ENCODE data around the gene SKAP1.
A peak's percentile ranks its signal among the peaks of the same experiment; 100 is the strongest.
"Not testable (repeated sequence)": the region's sequence is repeated elsewhere in the genome, so short reads cannot be mapped to it uniquely, and the experiment has no call there.

The SKAP1 gene

GRCh38 chr17:48313096-48313755 lies 116.8 kb downstream of the SKAP1 start:
- no peak for DNase-seq

GRCh38 chr17:48311324-48311723 lies 118.7 kb downstream of the SKAP1 start:
- DNase-seq, result no peak

- DNase-seq, result no peak
Observed at GRCh38 chr17:48310748-48311213, 119.2 kb downstream of the SKAP1 start.

- DNase-seq, result no peak
Observed at GRCh38 chr17:48308581-48308980, 121.4 kb downstream of the SKAP1 start.

GRCh38 chr17:48307814-48308411 lies 122.1 kb downstream of the SKAP1 start:
- DNase-seq, result peak; percentile 57

- DNase-seq, result no peak
Observed at GRCh38 chr17:48307255-48307654, 122.8 kb downstream of the SKAP1 start.

GRCh38 chr17:48301002-48301401 lies 129.0 kb downstream of the SKAP1 start:
- DNase-seq, result no peak

GRCh38 chr17:48299760-48300159 lies 130.3 kb downstream of the SKAP1 start:
- DNase-seq, result peak; percentile 21

- DNase-seq, result no peak
Observed at GRCh38 chr17:48297825-48298224, 132.2 kb downstream of the SKAP1 start.

- no peak for DNase-seq
Observed at GRCh38 chr17:48296453-48296852, 133.6 kb downstream of the SKAP1 start.

- no peak for DNase-seq
Observed at GRCh38 chr17:48295362-48296288, 134.4 kb downstream of the SKAP1 start.

GRCh38 chr17:48294806-48295361 lies 135.1 kb downstream of the SKAP1 start:
- DNase-seq, result no peak

- no peak for DNase-seq
Observed at GRCh38 chr17:48294020-48294805, 135.8 kb downstream of the SKAP1 start.

- DNase-seq, result no peak
Observed at GRCh38 chr17:48293319-48294019, 136.5 kb downstream of the SKAP1 start.

- no peak for DNase-seq
Observed at GRCh38 chr17:48290378-48290777, 139.6 kb downstream of the SKAP1 start.

GRCh38 chr17:48286917-48287316 lies 143.1 kb downstream of the SKAP1 start:
- DNase-seq, result not testable (repeated sequence)

- DNase-seq, result no peak
Observed at GRCh38 chr17:48285614-48286013, 144.4 kb downstream of the SKAP1 start.

- DNase-seq, result no peak
Observed at GRCh38 chr17:48283907-48284306, 146.1 kb downstream of the SKAP1 start.

GRCh38 chr17:48283411-48283810 lies 146.6 kb downstream of the SKAP1 start:
- DNase-seq, result no peak

- no peak for DNase-seq
Observed at GRCh38 chr17:48282303-48282702, 147.7 kb downstream of the SKAP1 start.

- DNase-seq, result no peak
Observed at GRCh38 chr17:48278760-48279491, 151.1 kb downstream of the SKAP1 start.

Measured in stimulated activated CD4-positive, alpha-beta T cell treated with anti-CD3 and anti-CD28 coated beads, Interleukin-15, amount 100 ng/mL, for 24 hours (primary cell).